Cerebellar cortex (tissue), 1 donor: Measurements from ENCODE around the gene F11R.
"Not testable (repeated sequence)": the region's sequence is repeated elsewhere in the genome, so short reads cannot be mapped to it uniquely, and the experiment has no call there.

Experiments used
- DNase-seq: peaks from one replicate; pipeline ENCODE4 v3.0.0-alpha.2; 2015; ENCODE audit warnings: low spot score

F11R gene

DNA sequence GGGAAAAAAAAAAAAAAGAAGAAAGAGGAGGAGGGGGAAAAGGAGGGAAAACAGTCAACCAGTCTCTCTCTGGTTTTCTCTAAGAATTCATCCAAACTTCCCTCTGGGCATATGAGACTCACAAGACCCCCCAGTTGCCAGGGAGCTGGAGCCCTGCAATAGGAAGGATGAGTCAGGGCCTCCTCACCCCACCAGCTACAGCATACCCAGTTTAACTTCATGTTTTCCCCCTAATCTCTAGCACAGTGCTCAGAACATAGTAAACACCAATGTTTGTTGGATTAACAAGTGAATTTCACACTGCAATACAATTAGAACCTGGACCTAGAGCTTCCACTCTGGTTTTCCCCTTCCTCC, 7.8 kb downstream of the F11R start:
- no peak for DNase-seq

GRCh38 chr1:161012420-161012819, 8.5 kb downstream of the F11R start:
- no peak for DNase-seq

DNA sequence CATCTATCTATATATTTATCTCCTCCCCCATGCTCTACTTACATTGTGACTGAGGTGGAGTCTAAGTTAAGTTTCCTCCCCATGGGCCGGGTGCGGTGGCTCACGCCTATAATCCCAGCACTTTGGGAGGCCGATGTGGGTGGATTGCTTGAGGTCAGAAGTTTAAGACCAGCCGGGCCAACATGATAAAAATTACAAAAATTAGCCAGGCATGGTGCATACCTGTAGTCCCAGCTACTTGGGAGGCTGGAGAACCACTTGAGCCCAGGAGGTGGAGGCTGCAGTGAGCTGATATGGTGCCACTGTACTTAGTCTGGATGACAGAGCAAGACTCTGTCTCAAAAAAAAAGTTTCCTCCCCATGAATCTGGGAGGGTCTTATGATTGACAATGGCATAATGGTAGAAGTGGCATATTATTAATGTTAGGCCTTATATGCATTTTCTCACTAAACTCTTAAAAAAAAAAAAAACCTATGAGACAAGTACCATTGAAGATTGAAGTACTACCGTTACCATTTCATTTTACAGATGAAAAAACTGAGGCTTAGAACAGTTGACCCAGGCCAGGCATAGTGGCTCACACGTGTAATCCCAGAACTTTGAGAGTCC, 11.2 kb downstream of the F11R start:
- DNase-seq, result no peak

GRCh38 chr1:161008869-161009510, 12.0 kb downstream of the F11R start:
- DNase-seq, result no peak

GRCh38 chr1:161007369-161007768, 13.6 kb downstream of the F11R start:
- DNase-seq, result no peak

- no peak for DNase-seq
Measured at GRCh38 chr1:161006563-161006962, 14.4 kb downstream of the F11R start.

- no peak for DNase-seq
Measured at GRCh38 chr1:161001525-161001924, 19.4 kb downstream of the F11R start.

DNA sequence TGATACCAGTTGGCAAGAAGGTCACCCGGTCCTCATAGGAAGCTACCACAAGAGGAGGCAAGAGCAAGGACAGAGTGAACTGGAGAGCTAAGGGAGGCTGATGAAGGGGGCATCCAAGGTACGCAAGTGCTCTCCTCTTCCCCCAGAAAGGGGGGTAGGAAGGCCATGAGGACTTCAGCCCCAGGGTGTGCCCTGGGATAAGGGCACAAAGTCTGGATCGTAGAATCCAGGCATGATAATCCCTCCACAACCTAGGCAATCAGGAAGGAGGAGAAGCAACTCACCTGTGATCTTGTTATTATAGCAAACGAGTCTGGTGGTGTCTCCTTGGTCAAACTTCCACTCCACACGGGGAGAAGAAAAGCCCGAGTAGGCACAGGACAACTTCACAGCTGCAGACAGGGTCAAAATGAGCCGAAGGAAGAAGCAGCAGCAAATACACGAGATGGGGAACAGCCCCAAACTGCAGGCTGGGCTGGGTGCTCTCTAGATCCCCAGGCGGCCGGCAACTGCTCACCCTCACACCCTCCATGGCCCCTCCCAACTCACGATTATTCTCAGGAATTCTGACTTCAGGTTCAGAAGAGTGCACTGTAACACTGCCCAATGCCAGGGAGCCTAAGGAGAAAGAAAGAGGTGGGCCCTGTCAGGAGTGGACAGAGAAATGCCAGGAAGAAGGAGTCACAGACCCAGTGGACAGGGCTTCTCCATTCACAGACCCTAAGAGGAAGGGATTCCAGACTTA, 20.0 kb downstream of the F11R start:
- no peak for DNase-seq

DNA sequence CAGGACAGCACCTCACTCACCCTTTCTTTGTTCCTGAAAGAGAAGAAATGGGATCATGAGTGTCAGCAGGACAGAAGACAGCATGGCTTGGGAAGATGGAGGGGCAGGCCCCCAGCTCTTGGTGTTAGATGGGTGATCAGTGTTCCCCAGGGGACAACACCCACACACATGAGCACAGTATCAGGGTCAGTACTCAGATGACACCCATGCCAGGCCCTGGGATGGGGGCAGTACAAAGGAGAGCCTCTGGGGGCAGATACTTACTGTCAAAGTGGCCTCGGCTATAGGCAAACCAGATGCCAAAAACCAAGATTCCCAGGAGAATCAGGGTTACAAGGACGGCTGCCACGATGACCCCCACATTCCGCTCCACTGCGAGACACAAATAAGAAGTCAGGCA, 21.6 kb downstream of the F11R start:
- no peak for DNase-seq

- DNase-seq, result peak; percentile 58
Measured at GRCh38 chr1:160997323-160998038, 23.5 kb downstream of the F11R start.

DNA sequence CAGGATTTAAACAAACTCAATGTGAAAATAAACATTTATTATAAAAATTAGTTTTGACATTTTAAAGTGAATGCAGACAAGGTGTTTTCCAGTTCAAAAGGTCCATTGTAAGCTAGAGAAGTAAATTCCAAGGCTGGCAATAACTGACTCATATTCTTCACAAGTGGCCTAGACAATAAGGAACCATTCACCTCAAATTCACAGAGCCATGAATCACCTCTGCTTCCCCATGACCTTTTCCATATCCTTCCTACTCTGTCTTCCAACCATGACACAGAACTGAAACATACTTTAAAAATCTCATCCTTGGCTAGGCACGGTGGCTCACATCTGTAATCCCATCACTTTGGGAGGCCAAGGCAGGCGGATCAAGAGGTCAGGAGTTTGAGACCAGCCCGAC, 24.8 kb downstream of the F11R start:
- no peak for DNase-seq

DNA sequence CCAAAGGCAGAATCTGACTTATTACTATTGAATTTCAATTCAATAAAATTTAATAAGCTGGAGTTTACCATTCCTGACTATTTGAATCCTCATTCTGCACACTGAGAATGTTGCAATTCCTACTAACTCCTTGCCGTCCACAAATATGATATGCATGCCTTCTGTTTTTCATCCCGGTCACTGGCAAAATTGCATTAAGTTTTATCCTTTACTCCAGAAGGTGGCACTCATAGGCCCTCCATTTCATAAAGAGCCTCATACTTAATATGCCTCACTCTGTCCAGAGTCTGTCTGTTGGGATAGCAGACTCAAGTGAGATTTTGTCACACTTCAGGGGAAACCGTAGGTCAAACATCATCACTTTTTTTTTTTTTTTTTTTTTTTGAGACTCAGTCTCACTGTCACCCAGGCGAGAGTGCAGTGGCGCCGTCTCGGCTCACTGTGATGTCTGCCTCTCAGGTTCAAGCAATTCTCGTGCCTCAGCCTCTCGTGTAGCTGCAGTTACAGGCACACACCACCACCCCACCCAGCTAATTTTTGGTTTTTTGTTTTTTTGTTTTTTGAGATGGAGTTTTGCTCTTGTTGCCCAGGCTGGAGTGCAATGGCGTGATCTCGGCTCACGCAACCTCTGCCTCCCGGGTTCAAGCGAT, 27.3 kb downstream of the F11R start:
- DNase-seq, result no peak

- not testable (repeated sequence) for DNase-seq
Measured at GRCh38 chr1:160992036-160992435, 28.9 kb downstream of the F11R start.

GRCh38 chr1:160987359-160988050, 33.4 kb downstream of the F11R start:
- no peak for DNase-seq

- DNase-seq, result no peak
Measured at GRCh38 chr1:160985723-160986122, 35.2 kb downstream of the F11R start.

- DNase-seq, result no peak
Measured at GRCh38 chr1:160981584-160982411, 39.2 kb downstream of the F11R start.

GRCh38 chr1:160979286-160979685, 41.7 kb downstream of the F11R start:
- no peak for DNase-seq

- no peak for DNase-seq
Measured at GRCh38 chr1:160978510-160978927, 42.4 kb downstream of the F11R start.

- DNase-seq, result no peak
Measured at GRCh38 chr1:160975026-160975425, 45.9 kb downstream of the F11R start.

DNA sequence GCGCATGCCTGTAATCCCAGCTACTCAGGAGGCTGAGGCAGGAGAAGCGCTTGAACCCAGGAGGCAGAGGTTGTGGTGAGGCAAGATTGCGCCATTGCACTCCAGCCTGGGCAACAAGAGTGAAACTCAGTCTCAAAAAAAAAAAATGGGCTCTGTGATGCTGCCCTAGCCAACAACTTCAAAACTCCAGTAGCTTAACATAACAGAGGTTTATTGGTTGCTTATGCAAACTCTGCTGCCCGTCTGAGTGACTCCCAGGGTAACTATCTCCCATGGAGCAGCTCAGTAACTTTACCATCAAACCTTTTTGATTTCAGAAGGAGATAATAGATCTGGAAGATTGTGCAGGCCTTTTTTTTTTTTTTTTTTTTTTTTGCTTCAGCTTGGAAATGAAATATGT, 47.5 kb downstream of the F11R start:
- DNase-seq, result no peak

DNA sequence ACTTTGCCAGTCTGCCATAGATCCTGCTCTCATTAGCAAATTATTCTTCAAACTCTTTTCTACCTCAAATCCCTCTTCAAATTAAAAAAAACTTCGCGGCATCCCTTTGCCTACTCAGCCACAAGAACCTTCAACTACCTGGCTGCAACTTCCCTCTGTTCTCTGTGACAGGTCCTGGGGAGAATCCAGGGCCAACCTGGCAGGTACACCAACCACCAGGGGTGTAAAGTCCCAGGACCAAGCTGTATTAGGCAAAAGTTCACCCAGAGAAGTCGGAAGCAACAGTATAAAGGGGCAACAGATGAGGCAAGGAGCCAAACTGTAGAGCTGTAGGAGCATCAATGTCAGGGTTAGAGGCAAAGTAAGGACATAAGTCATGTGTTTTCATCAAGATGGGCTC, 48.0 kb downstream of the F11R start:
- DNase-seq, result no peak
